Transverse colon (tissue), 4 donors: ENCODE results near the gene MBNL2. TPM values are rescaled to one million over a fixed set of nuclear protein-coding genes. Genes with fewer than 3 reads are reported as not detected.

ENCODE experiments used
- DNase-seq: peaks from one replicate; pipeline ENCODE4 v3.0.0-alpha.2; 2019
- H3K27ac ChIP-seq, 4 donors: fragments of 200-600 bp; sonication (generic); 2 replicates each; pipeline ENCODE4 v1.5.1; 2016 to 2018; ENCODE audit warnings: inconsistent platforms in 4 of 4
- H3K27me3 ChIP-seq: fragments of 200-600 bp; sonication (generic); 2 replicates; pipeline ENCODE4 v1.5.1; 2017; ENCODE audit warnings: inconsistent platforms
- H3K36me3 ChIP-seq, 4 donors: fragments of 200-600 bp; sonication (generic); 2 replicates each; pipeline ENCODE4 v1.5.1; 2017 to 2019; ENCODE audit warnings: inconsistent platforms in 4 of 4
- H3K4me1 ChIP-seq, 4 donors: fragments of 200-600 bp; sonication (generic); 2 replicates each; pipeline ENCODE4 v1.5.1; 2017 to 2020; ENCODE audit warnings: inconsistent platforms in 4 of 4
- H3K4me3 ChIP-seq, 4 donors: fragments of 200-600 bp; sonication (generic); 1 replicate in 1 of 4; 2 replicates in 3 of 4; pipeline versions ENCODE4 v1.5.1 to v1.6.1; 2017 to 2019; ENCODE audit warnings: inconsistent platforms in 4 of 4
- H3K9me3 ChIP-seq, 2 donors: fragments of 200-600 bp; sonication (generic); 2 replicates each; pipeline ENCODE4 v1.5.1; 2017 to 2019; ENCODE audit warnings: inconsistent platforms in 2 of 2
- EP300 ChIP-seq: sonication (generic); formaldehyde crosslinking; IDR thresholded peaks from one replicate; pipeline ENCODE4 v1.6.1; 2017; ENCODE audit warnings: antibody characterized with exemption, low read depth
- POLR2A ChIP-seq: fragments of 450-650 bp; IDR thresholded peaks from one replicate; pipeline ENCODE4 v1.6.1; 2016; ENCODE audit warnings: antibody characterized with exemption, mild to moderate bottlenecking, moderate library complexity
- POLR2AphosphoS5 ChIP-seq, 3 donors: sonication (generic); formaldehyde crosslinking; IDR thresholded peaks; one replicate each; pipeline ENCODE4 v1.6.1; 2016; ENCODE audit warnings: antibody characterized with exemption in 3 of 3
- WGBS, 2 donors: methylation state at CpG; one replicate each; pipeline ENCODE4 v1.1.5; 2018; ENCODE audit warnings: low coverage in 1 of 2; 5-methylcytosine and 5-hydroxymethylcytosine counted together
- in situ Hi-C, 4 donors: fragments of 200-750 bp; cut with MboI; loops; one replicate each; pipeline versions ENCODE4 v1.15.0 to v1.15.1; 2017; ENCODE audit warnings: low sequenced_read_pairs in 3 of 4, low pct_ligation_motif_present in 1 of 4, low pct_unique_long_range_greater_than_20kb in 1 of 4
- intact Hi-C: fragments of 100-400 bp; cut with DNase I; formaldehyde crosslinking; loops from one replicate; pipeline ENCODE4 v1.15.1; 2023; ENCODE audit warnings: low total_unique reads
- total RNA-seq, 4 donors: library from RNA; depleted of rRNA; stranded (reverse); fragments of >200 nt; gene quantifications; one replicate each; pipeline ENCODE4 v1.1.0, GENCODE V29; 2016
- TF ChIP-seq, protein P1 (sequence below), 5 experiments: fragments of 200-600 bp in 3 of 5; fragments of 450-650 bp in 2 of 5; sonication (generic) in 3 of 5; IDR thresholded peaks; 1 replicate in 2 of 5; 2 replicates in 3 of 5; pipeline ENCODE4 v1.5.1; 2016 to 2017; ENCODE audit warnings: antibody characterized with exemption in 5 of 5, inconsistent platforms in 3 of 5, mild to moderate bottlenecking in 2 of 5, moderate library complexity in 1 of 5

MBNL2 gene
- total RNA-seq, 4 donors from 2014 or later: 26.9 to 53.7 (median 46.1) TPM

DNA sequence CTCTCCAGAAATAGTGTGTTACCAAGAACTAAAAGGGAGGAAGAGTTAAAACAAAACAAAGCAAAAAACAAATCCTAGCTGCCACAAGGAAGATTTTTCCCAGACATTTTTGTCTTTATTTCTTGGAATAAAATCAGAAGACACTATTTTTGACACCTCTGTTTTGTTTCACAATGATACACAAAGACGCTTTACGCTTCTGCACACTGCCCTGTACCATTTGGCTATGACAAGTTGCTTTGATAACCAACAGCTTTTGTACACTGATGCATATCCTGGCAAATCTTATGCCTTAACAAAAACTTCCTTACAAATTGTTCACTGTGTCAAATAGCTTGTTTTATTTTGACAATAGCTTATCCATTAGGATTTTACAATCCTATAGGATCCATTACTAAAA lies 108.3 kb downstream of the MBNL2 start:
- Histone ChIP-seq H3K27ac (peak overlapping the region in 1 of 4 donors; percentile 1), H3K9me3 (no peaks in the 10 kb centered on the region), H3K27me3 (no peaks in the 10 kb centered on the region), H3K36me3 (no peaks in the 10 kb centered on the region), H3K4me3 (no peak overlapping the region), H3K4me1 (peaks cover 0 to 20% (median 2%) of the 10 kb centered on the region in 4 donors)
- intact Hi-C loops (loop anchor here (10.0 kb wide), 1 partner anchor 46 kb away; no protein-coding TSS in a partner anchor), in situ Hi-C loops (no loop called here)
- WGBS, 2 donors: 71 to 80% methylated on average over 2 of the region's 2 CpGs
- DNase-seq: no peak
- no peak for TF ChIP-seq EP300
- TF ChIP-seq, protein P1, sequence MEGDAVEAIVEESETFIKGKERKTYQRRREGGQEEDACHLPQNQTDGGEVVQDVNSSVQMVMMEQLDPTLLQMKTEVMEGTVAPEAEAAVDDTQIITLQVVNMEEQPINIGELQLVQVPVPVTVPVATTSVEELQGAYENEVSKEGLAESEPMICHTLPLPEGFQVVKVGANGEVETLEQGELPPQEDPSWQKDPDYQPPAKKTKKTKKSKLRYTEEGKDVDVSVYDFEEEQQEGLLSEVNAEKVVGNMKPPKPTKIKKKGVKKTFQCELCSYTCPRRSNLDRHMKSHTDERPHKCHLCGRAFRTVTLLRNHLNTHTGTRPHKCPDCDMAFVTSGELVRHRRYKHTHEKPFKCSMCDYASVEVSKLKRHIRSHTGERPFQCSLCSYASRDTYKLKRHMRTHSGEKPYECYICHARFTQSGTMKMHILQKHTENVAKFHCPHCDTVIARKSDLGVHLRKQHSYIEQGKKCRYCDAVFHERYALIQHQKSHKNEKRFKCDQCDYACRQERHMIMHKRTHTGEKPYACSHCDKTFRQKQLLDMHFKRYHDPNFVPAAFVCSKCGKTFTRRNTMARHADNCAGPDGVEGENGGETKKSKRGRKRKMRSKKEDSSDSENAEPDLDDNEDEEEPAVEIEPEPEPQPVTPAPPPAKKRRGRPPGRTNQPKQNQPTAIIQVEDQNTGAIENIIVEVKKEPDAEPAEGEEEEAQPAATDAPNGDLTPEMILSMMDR (IDR thresholded peaks at IDR 0.05): no peak
- peak in 2 of 3 donors; percentile 7 to 29 for TF ChIP-seq POLR2AphosphoS5 (IDR thresholded peaks at IDR 0.05)
- TF ChIP-seq POLR2A: no peak

DNA sequence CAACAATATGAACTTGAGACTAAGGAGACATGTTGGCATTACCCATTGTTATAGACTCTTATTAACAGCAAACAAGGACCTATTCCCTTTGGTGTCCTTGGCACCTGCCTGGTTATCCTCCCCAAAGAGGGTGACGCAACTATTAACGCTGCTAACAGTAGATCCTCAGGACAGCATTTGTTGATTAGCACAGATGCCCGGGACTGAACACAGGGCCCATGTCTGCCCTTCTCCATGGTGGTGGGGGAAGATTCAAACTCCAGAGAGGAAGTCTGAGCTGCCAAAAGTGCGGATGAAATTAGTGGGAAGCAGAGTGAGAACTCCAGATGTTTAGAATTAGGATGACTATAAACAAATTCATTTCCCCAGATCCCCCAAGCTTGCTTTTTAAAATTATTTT lies 110.6 kb downstream of the MBNL2 start:
- 68 to 100% methylated on average over 1 to 4 of the region's 4 CpGs for WGBS, 2 donors
- H3K9me3 ChIP-seq: no peaks in the 10 kb centered on the region
- intact Hi-C loops (loop anchor here (10.0 kb wide), 1 partner anchor 48 kb away; no protein-coding TSS in a partner anchor), in situ Hi-C loops (no loop called here)
- no peak overlapping the region for H3K27ac ChIP-seq
- H3K4me3 ChIP-seq: no peak overlapping the region
- H3K27me3 ChIP-seq: no peaks in the 10 kb centered on the region
- DNase-seq: no peak
- H3K36me3 ChIP-seq: no peaks in the 10 kb centered on the region
- peaks cover 0 to 17% (median 2%) of the 10 kb centered on the region in 4 donors for H3K4me1 ChIP-seq
- TF ChIP-seq EP300 (no peak), POLR2AphosphoS5 (IDR thresholded peaks at IDR 0.05) (no peak), POLR2A (no peak)
- TF ChIP-seq, protein P1 (IDR thresholded peaks at IDR 0.05): no peak

DNA sequence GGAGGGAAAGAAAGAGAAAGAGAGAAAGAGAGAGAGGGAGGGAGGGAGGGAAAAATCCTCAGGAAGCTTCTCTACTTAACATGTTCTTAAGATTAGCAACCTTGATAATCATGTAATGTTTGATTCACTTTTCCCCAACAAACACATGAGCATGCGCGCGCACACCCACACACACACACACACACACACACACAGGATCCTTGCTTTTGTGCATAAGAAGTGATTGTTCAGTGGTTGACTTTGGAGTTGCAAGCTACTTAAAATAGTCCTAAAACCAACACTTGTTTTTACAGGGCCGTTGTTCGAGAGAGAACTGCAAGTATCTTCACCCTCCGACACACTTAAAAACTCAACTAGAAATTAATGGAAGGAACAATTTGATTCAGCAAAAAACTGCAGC lies 111.8 kb downstream of the MBNL2 start:
- H3K4me1 ChIP-seq: peaks cover 0 to 9% (median 0%) of the 10 kb centered on the region in 4 donors
- H3K27ac ChIP-seq: no peak overlapping the region
- TF ChIP-seq, protein P1 (IDR thresholded peaks at IDR 0.05): peak in 1 of 5 experiments; percentile 9
- no peak for TF ChIP-seq EP300
- no peak overlapping the region for H3K4me3 ChIP-seq
- in situ Hi-C loops (no loop called here), intact Hi-C loops (loop anchor here (10.0 kb wide), 1 partner anchor 49 kb away; no protein-coding TSS in a partner anchor)
- no peaks in the 10 kb centered on the region for H3K36me3 ChIP-seq
- no peak for DNase-seq
- 69 to 82% methylated on average over 3 to 6 of the region's 6 CpGs for WGBS, 2 donors
- no peaks in the 10 kb centered on the region for H3K27me3 ChIP-seq
- no peaks in the 10 kb centered on the region for H3K9me3 ChIP-seq

DNA sequence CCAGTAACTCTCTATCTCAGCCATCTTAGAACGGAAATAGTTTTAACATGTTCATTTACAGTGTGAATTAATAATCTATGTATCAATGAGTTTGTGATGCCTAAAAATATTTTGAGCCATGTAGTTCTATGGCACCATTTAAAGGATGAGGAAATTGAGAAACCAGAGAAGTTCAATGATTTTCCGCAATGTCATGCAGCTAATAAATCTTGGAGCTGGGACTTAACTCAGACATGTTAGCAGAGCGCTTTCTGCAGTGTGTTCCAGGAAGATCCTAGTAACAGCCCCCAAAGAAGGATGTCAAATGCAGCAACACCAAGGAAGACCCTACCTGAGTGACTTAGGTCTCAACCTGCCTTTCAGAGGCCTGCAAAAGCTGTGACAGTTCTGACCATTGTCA lies 112.6 kb downstream of the MBNL2 start:
- Histone ChIP-seq H3K27me3 (no peaks in the 10 kb centered on the region), H3K4me3 (no peak overlapping the region), H3K27ac (peak overlapping the region in 2 of 4 donors; percentile 3 to 15), H3K9me3 (no peaks in the 10 kb centered on the region), H3K4me1 (peaks cover 0 to 7% (median 2%) of the 10 kb centered on the region in 4 donors), H3K36me3 (no peaks in the 10 kb centered on the region)
- in situ Hi-C loops: no loop called here
- DNase-seq: no peak
- TF ChIP-seq EP300 (no peak), POLR2A (no peak), POLR2AphosphoS5 (IDR thresholded peaks at IDR 0.05) (no peak)
- TF ChIP-seq, protein P1 (IDR thresholded peaks at IDR 0.05): no peak
- 75 to 95% methylated on average over 3 of the region's 3 CpGs for WGBS, 2 donors
- intact Hi-C loops: loop anchor here (5.0 to 10.0 kb wide), 2 partner anchors 50 to 112 kb away; partner anchors contain the start of gene MBNL2
